Activated T-helper 1 cell treated with anti-CD3 and anti-CD28 coated beads, Interleukin-12 subunit alpha, Interleukin-12 subunit beta, Interleukin-2, Interleukin-4 antibody, amounts not matched to agents 30 ng/mL and 10 ng/mL and 1 ng/mL, durations not matched to agents 14 hours and 24 hours and 36 hours (primary cell): ENCODE measurements around the gene TOX2. TPM values are rescaled to one million over a fixed set of nuclear protein-coding genes. Genes with fewer than 3 reads are reported as not detected.

Source experiments
- DNase-seq: peaks from one replicate; pipeline ENCODE4 v3.0.0; 2021; ENCODE audit warnings: low spot score
- H3K27ac Mint-ChIP-seq: one replicate; pipeline ENCODE4 v1.8.0; 2021; ENCODE audit warnings: mild to moderate bottlenecking, mixed read lengths
- H3K27me3 Mint-ChIP-seq: one replicate; pipeline ENCODE4 v1.8.0; 2022; ENCODE audit warnings: mild to moderate bottlenecking, moderate library complexity, mixed read lengths; ENCODE audit not compliant: insufficient read depth
- H3K36me3 Mint-ChIP-seq: one replicate; pipeline ENCODE4 v1.8.0; 2021; ENCODE audit warnings: low read depth, mixed read lengths
- H3K4me1 Mint-ChIP-seq: one replicate; pipeline ENCODE4 v1.8.0; 2021; ENCODE audit warnings: low read depth, mixed read lengths
- H3K4me3 Mint-ChIP-seq: one replicate; pipeline ENCODE4 v1.8.0; 2021; ENCODE audit warnings: mild to moderate bottlenecking, moderate library complexity, mixed read lengths
- H3K9me3 Mint-ChIP-seq: one replicate; pipeline ENCODE4 v1.8.0; 2021; ENCODE audit warnings: mixed read lengths
- intact Hi-C: fragments of 100-400 bp; cut with micrococcal nuclease; formaldehyde crosslinking; loops from one replicate; pipeline ENCODE4 v1.15.1; 2024
- total RNA-seq: library from RNA; stranded (reverse); gene quantifications from 2 replicates; pipeline ENCODE4 v1.2.3, GENCODE V29; 2022

The TOX2 gene
- total RNA-seq, 1 donor from 2014 or later, result 4.0 TPM

GRCh38 chr20:43979576-43980105 lies 65.0 kb downstream of the TOX2 start:
- Mint-ChIP-seq H3K4me3 (no peak overlapping the region), H3K4me1 (peaks cover 51% of the 10 kb centered on the region), H3K36me3 (peaks cover 11% of the 10 kb centered on the region), H3K27ac (no peak overlapping the region), H3K27me3 (peaks cover 3% of the 10 kb centered on the region), H3K9me3 (peaks cover 7% of the 10 kb centered on the region)
- intact Hi-C loops, result loop anchor here (5.0 kb wide), 1 partner anchor 38 kb away; no protein-coding TSS in a partner anchor
- no peak for DNase-seq

- DNase-seq, result no peak
- peaks cover 3% of the 10 kb centered on the region for H3K9me3 Mint-ChIP-seq
- no peak overlapping the region for H3K4me3 Mint-ChIP-seq
- no peak overlapping the region for H3K27ac Mint-ChIP-seq
- peaks cover 47% of the 10 kb centered on the region for H3K4me1 Mint-ChIP-seq
- H3K27me3 Mint-ChIP-seq, result peaks cover 3% of the 10 kb centered on the region
- peaks cover 10% of the 10 kb centered on the region for H3K36me3 Mint-ChIP-seq
- intact Hi-C loops, result no loop called here
These were observed 66.9 kb downstream of the TOX2 start for GRCh38 chr20:43981540-43981939.

GRCh38 chr20:43982016-43982415 lies 67.4 kb downstream of the TOX2 start:
- Mint-ChIP-seq H3K4me1 (peaks cover 48% of the 10 kb centered on the region), H3K27me3 (peaks cover 2% of the 10 kb centered on the region), H3K9me3 (no peaks in the 10 kb centered on the region), H3K4me3 (no peak overlapping the region), H3K27ac (no peak overlapping the region), H3K36me3 (peaks cover 8% of the 10 kb centered on the region)
- intact Hi-C loops, result no loop called here
- DNase-seq, result no peak

- intact Hi-C loops, result no loop called here
- no peak overlapping the region for H3K27ac Mint-ChIP-seq
- peaks cover 50% of the 10 kb centered on the region for H3K4me1 Mint-ChIP-seq
- DNase-seq, result no peak
- no peak overlapping the region for H3K4me3 Mint-ChIP-seq
- no peaks in the 10 kb centered on the region for H3K9me3 Mint-ChIP-seq
- peaks cover 2% of the 10 kb centered on the region for H3K27me3 Mint-ChIP-seq
- peaks cover 8% of the 10 kb centered on the region for H3K36me3 Mint-ChIP-seq
These were observed 68.2 kb downstream of the TOX2 start for GRCh38 chr20:43982886-43983285.

GRCh38 chr20:43983359-43983758 lies 68.7 kb downstream of the TOX2 start:
- Mint-ChIP-seq H3K9me3 (no peaks in the 10 kb centered on the region), H3K36me3 (peaks cover 8% of the 10 kb centered on the region), H3K4me1 (peaks cover 50% of the 10 kb centered on the region), H3K27me3 (peaks cover 2% of the 10 kb centered on the region), H3K27ac (no peak overlapping the region), H3K4me3 (no peak overlapping the region)
- DNase-seq, result no peak
- intact Hi-C loops, result no loop called here

- no peak for DNase-seq
- H3K9me3 Mint-ChIP-seq, result no peaks in the 10 kb centered on the region
- no peak overlapping the region for H3K4me3 Mint-ChIP-seq
- H3K4me1 Mint-ChIP-seq, result peaks cover 48% of the 10 kb centered on the region
- peaks cover 4% of the 10 kb centered on the region for H3K36me3 Mint-ChIP-seq
- H3K27me3 Mint-ChIP-seq, result peaks cover 2% of the 10 kb centered on the region
- H3K27ac Mint-ChIP-seq, result no peak overlapping the region
- intact Hi-C loops, result loop anchor here (1.0 kb wide), 1 partner anchor 34 kb away; no protein-coding TSS in a partner anchor
These were observed 69.3 kb downstream of the TOX2 start for GRCh38 chr20:43983904-43984361.

- no peak overlapping the region for H3K4me3 Mint-ChIP-seq
- H3K4me1 Mint-ChIP-seq, result peaks cover 42% of the 10 kb centered on the region
- intact Hi-C loops, result loop anchor here (1.0 kb wide), 1 partner anchor 34 kb away; no protein-coding TSS in a partner anchor
- H3K9me3 Mint-ChIP-seq, result no peaks in the 10 kb centered on the region
- H3K27me3 Mint-ChIP-seq, result no peaks in the 10 kb centered on the region
- no peak overlapping the region for H3K27ac Mint-ChIP-seq
- peaks cover 2% of the 10 kb centered on the region for H3K36me3 Mint-ChIP-seq
- no peak for DNase-seq
These were observed 69.9 kb downstream of the TOX2 start for GRCh38 chr20:43984587-43984986.

- peaks cover 42% of the 10 kb centered on the region for H3K4me1 Mint-ChIP-seq
- peaks cover 5% of the 10 kb centered on the region for H3K9me3 Mint-ChIP-seq
- intact Hi-C loops, result no loop called here
- peaks cover 3% of the 10 kb centered on the region for H3K36me3 Mint-ChIP-seq
- H3K4me3 Mint-ChIP-seq, result no peak overlapping the region
- no peak for DNase-seq
- H3K27ac Mint-ChIP-seq, result no peak overlapping the region
- peaks cover 3% of the 10 kb centered on the region for H3K27me3 Mint-ChIP-seq
These were observed 70.5 kb downstream of the TOX2 start for GRCh38 chr20:43985121-43985520.

GRCh38 chr20:43985608-43986316 lies 71.1 kb downstream of the TOX2 start:
- no peak overlapping the region for H3K4me3 Mint-ChIP-seq
- intact Hi-C loops, result no loop called here
- peaks cover 3% of the 10 kb centered on the region for H3K36me3 Mint-ChIP-seq
- H3K27me3 Mint-ChIP-seq, result peaks cover 3% of the 10 kb centered on the region
- H3K4me1 Mint-ChIP-seq, result peaks cover 42% of the 10 kb centered on the region
- H3K9me3 Mint-ChIP-seq, result peaks cover 6% of the 10 kb centered on the region
- DNase-seq, result no peak
- H3K27ac Mint-ChIP-seq, result no peak overlapping the region

GRCh38 chr20:43987018-43987417 lies 72.4 kb downstream of the TOX2 start:
- peaks cover 3% of the 10 kb centered on the region for H3K27me3 Mint-ChIP-seq
- no peak overlapping the region for H3K27ac Mint-ChIP-seq
- intact Hi-C loops, result no loop called here
- H3K9me3 Mint-ChIP-seq, result peaks cover 6% of the 10 kb centered on the region
- H3K36me3 Mint-ChIP-seq, result peaks cover 3% of the 10 kb centered on the region
- H3K4me3 Mint-ChIP-seq, result no peak overlapping the region
- no peak for DNase-seq
- H3K4me1 Mint-ChIP-seq, result peaks cover 33% of the 10 kb centered on the region

- H3K9me3 Mint-ChIP-seq, result peaks cover 6% of the 10 kb centered on the region
- no peak overlapping the region for H3K27ac Mint-ChIP-seq
- DNase-seq, result no peak
- no peak overlapping the region for H3K4me3 Mint-ChIP-seq
- intact Hi-C loops, result no loop called here
- peaks cover 28% of the 10 kb centered on the region for H3K4me1 Mint-ChIP-seq
- H3K36me3 Mint-ChIP-seq, result peaks cover 3% of the 10 kb centered on the region
- H3K27me3 Mint-ChIP-seq, result peaks cover 3% of the 10 kb centered on the region
These were observed 72.9 kb downstream of the TOX2 start for GRCh38 chr20:43987531-43987930.

GRCh38 chr20:43988451-43988850 lies 73.8 kb downstream of the TOX2 start:
- peaks cover 3% of the 10 kb centered on the region for H3K36me3 Mint-ChIP-seq
- no peak for DNase-seq
- intact Hi-C loops, result no loop called here
- peaks cover 3% of the 10 kb centered on the region for H3K27me3 Mint-ChIP-seq
- peaks cover 26% of the 10 kb centered on the region for H3K4me1 Mint-ChIP-seq
- H3K4me3 Mint-ChIP-seq, result no peak overlapping the region
- peaks cover 6% of the 10 kb centered on the region for H3K9me3 Mint-ChIP-seq
- no peak overlapping the region for H3K27ac Mint-ChIP-seq

- Mint-ChIP-seq H3K4me1 (peaks cover 26% of the 10 kb centered on the region), H3K9me3 (peaks cover 6% of the 10 kb centered on the region), H3K4me3 (no peak overlapping the region), H3K36me3 (peaks cover 3% of the 10 kb centered on the region), H3K27me3 (peaks cover 3% of the 10 kb centered on the region), H3K27ac (no peak overlapping the region)
- DNase-seq, result no peak
- intact Hi-C loops, result no loop called here
These were observed 74.2 kb downstream of the TOX2 start for GRCh38 chr20:43988867-43989266.
